GM19467 (cell line): ENCODE data around the gene SLC35F6.
"Not testable (repeated sequence)": the region's sequence is repeated elsewhere in the genome, so short reads cannot be mapped to it uniquely, and the experiment has no call there.

ENCODE experiments used
- ATAC-seq: cut with Tn5 transposase; IDR thresholded peaks from one replicate; pipeline ENCODE4 v1.9.1; 2021; ENCODE audit warnings: mild to moderate bottlenecking, moderate library complexity; ENCODE audit not compliant: unreplicated experiment

Gene SLC35F6

GRCh38 chr2:26780203-26780760, 16.2 kb downstream of the SLC35F6 start:
- no peak for ATAC-seq

GRCh38 chr2:26782876-26783704, 19.0 kb downstream of the SLC35F6 start:
- ATAC-seq, result no peak

- no peak for ATAC-seq
These were observed 20.6 kb downstream of the SLC35F6 start for GRCh38 chr2:26784570-26785234.

- ATAC-seq, result peak; percentile 97
These were observed 21.5 kb downstream of the SLC35F6 start, which contains the start of gene CENPA for GRCh38 chr2:26785431-26786206. TSS of gene CENPA (plus strand) at chr2:26786056. CDS start at chr2:26786197, 141 bp downstream.

- peak; percentile 25 for ATAC-seq
These were observed 22.3 kb downstream of the SLC35F6 start for GRCh38 chr2:26786207-26787028.

- no peak for ATAC-seq
These were observed 28.6 kb downstream of the SLC35F6 start for GRCh38 chr2:26792720-26793119.

- no peak for ATAC-seq
These were observed 29.4 kb downstream of the SLC35F6 start for GRCh38 chr2:26793518-26793917.

GRCh38 chr2:26795135-26795534, 31.1 kb downstream of the SLC35F6 start:
- ATAC-seq, result not testable (repeated sequence)

GRCh38 chr2:26801328-26801727, 37.2 kb downstream of the SLC35F6 start:
- ATAC-seq, result no peak

- ATAC-seq, result no peak
These were observed 37.7 kb downstream of the SLC35F6 start for GRCh38 chr2:26801796-26802195.

GRCh38 chr2:26805241-26805676, 41.2 kb downstream of the SLC35F6 start:
- no peak for ATAC-seq

GRCh38 chr2:26807788-26808460, 43.8 kb downstream of the SLC35F6 start:
- ATAC-seq, result no peak

GRCh38 chr2:26809211-26809610, 45.1 kb downstream of the SLC35F6 start:
- ATAC-seq, result no peak

GRCh38 chr2:26809876-26810577, 45.9 kb downstream of the SLC35F6 start:
- no peak for ATAC-seq

- ATAC-seq, result no peak
These were observed 47.2 kb downstream of the SLC35F6 start for GRCh38 chr2:26811261-26811660.

- no peak for ATAC-seq
These were observed 48.0 kb downstream of the SLC35F6 start for GRCh38 chr2:26811791-26812694.

GRCh38 chr2:26812731-26813130, 48.6 kb downstream of the SLC35F6 start:
- no peak for ATAC-seq
